IMR-90 (cell line): ENCODE measurements around the gene TENT5C. TPM values are rescaled to one million over a fixed set of nuclear protein-coding genes. Genes with fewer than 3 reads are reported as not detected.

Experiments
- ATAC-seq: fragments of 200-7000 bp; cut with Tn5 transposase; 2 replicates; pipeline ENCODE4 v1.9.1; 2020; ENCODE audit warnings: low read depth, mild to moderate bottlenecking, moderate library complexity
- BruUV-seq: library from RNA; stranded (reverse); fragments of 400-500 nt; replicated peaks from 2 replicates; lab custom pipeline; 2021; lab: Mats Ljungman, UMichigan
- CTCF ChIA-PET: fragments of 300-600 bp; formaldehyde crosslinking; extraction: SDS; loops from one replicate; lab custom pipeline; 2021; ENCODE audit warnings: antibody characterized with exemption; lab: Yijun Ruan, JAX
- POLR2A ChIA-PET: fragments of 300-600 bp; sonication (Branson Sonifier 250); formaldehyde crosslinking; loops from one replicate; lab custom pipeline; 2022; ENCODE audit warnings: antibody characterized with exemption; ENCODE audit not compliant: unreplicated experiment; lab: Charles Lee
- DNase-seq: peaks from one replicate; pipeline ENCODE4 v3.0.0; 2013
- H2AFZ ChIP-seq: replicated peaks from 2 replicates; pipeline ENCODE3; 2013; ENCODE audit warnings: low read length, mild to moderate bottlenecking; ENCODE audit not compliant: poor library complexity
- H2AK5ac ChIP-seq: 2 replicates; pipeline ENCODE4 v1.6.1; 2013; ENCODE audit warnings: low read depth, low read length, inconsistent platforms
- H2AK9ac ChIP-seq: replicated peaks from 2 replicates; pipeline ENCODE3; 2013; ENCODE audit warnings: mild to moderate bottlenecking, low read depth, low read length, moderate library complexity; ENCODE audit not compliant: poor library complexity
- H2BK120ac ChIP-seq: 2 replicates; pipeline ENCODE4 v1.6.1; 2013; ENCODE audit warnings: low read depth, low read length, inconsistent platforms
- H2BK15ac ChIP-seq: 3 replicates; pipeline ENCODE4 v1.6.1; 2013; ENCODE audit warnings: low read depth, low read length, inconsistent platforms
- H2BK20ac ChIP-seq: 2 replicates; pipeline ENCODE4 v1.6.1; 2013; ENCODE audit warnings: low read depth, mild to moderate bottlenecking, inconsistent platforms, low read length, moderate library complexity
- H2BK5ac ChIP-seq: 2 replicates; pipeline ENCODE4 v1.6.1; 2013; ENCODE audit warnings: mild to moderate bottlenecking, low read depth, low read length, inconsistent platforms; ENCODE audit not compliant: poor library complexity, severe bottlenecking
- H3K14ac ChIP-seq: replicated peaks from 2 replicates; pipeline ENCODE4 v1.6.1; 2013; ENCODE audit warnings: low read depth, low read length, inconsistent platforms
- H3K18ac ChIP-seq: 2 replicates; pipeline ENCODE4 v1.6.1; 2013; ENCODE audit warnings: low read depth, low read length, control low read depth
- H3K23ac ChIP-seq: 2 replicates; pipeline ENCODE4 v1.6.1; 2013; ENCODE audit warnings: low read depth, low read length, inconsistent platforms
- H3K27ac ChIP-seq: 2 replicates; pipeline ENCODE4 v1.5.1; 2013; ENCODE audit warnings: mild to moderate bottlenecking, control low read depth, low read length; ENCODE audit not compliant: insufficient read depth
- H3K27me3 ChIP-seq: 2 replicates; pipeline ENCODE4 v1.6.1; 2013; ENCODE audit warnings: low read length; ENCODE audit not compliant: control insufficient read depth, insufficient read depth
- H3K36me3 ChIP-seq: 2 replicates; pipeline ENCODE4 v1.6.1; 2013; ENCODE audit warnings: low read length, mixed read lengths; ENCODE audit not compliant: control insufficient read depth, insufficient read depth
- H3K4ac ChIP-seq: 2 replicates; pipeline ENCODE4 v1.6.1; 2013; ENCODE audit warnings: low read depth, low read length, inconsistent platforms
- H3K4me1 ChIP-seq: 2 replicates; pipeline ENCODE4 v1.6.1; 2013; ENCODE audit warnings: low read length, mixed read lengths; ENCODE audit not compliant: control insufficient read depth, insufficient read depth
- H3K4me2 ChIP-seq: 2 replicates; pipeline ENCODE4 v1.6.1; 2013; ENCODE audit warnings: low read depth, mild to moderate bottlenecking, control low read depth, low read length, moderate library complexity
- H3K4me3 ChIP-seq: 2 replicates; pipeline ENCODE4 v1.5.1; 2013; ENCODE audit warnings: low read depth, mild to moderate bottlenecking, control low read depth, low read length, moderate library complexity; ENCODE audit not compliant: insufficient read depth
- H3K56ac ChIP-seq: 2 replicates; pipeline ENCODE4 v1.6.1; 2013; ENCODE audit warnings: low read length, inconsistent platforms; ENCODE audit not compliant: insufficient read depth; ENCODE audit errors: extremely low read depth
- H3K79me1 ChIP-seq, 2 experiments: 2 replicates each; pipeline ENCODE4 v1.6.1; 2013; ENCODE audit warnings: low read length in 2 of 2, inconsistent platforms in 1 of 2, low read depth in 1 of 2
- H3K9ac ChIP-seq: 2 replicates; pipeline ENCODE4 v1.6.1; 2013; ENCODE audit warnings: low read depth, low read length, control low read depth
- H3K9me1 ChIP-seq: 2 replicates; pipeline ENCODE4 v1.6.1; 2013; ENCODE audit warnings: low read length, inconsistent platforms; ENCODE audit not compliant: insufficient read depth
- H3K9me3 ChIP-seq: 2 replicates; pipeline ENCODE4 v1.6.1; 2013; ENCODE audit warnings: low read length; ENCODE audit not compliant: control insufficient read depth, insufficient read depth
- H4K20me1 ChIP-seq: 2 replicates; pipeline ENCODE4 v1.6.1; 2013; ENCODE audit warnings: low read length, inconsistent platforms; ENCODE audit not compliant: insufficient read depth
- H4K5ac ChIP-seq: 2 replicates; pipeline ENCODE4 v1.6.1; 2013; ENCODE audit warnings: mild to moderate bottlenecking, low read depth, low read length, control low read depth
- H4K8ac ChIP-seq, 2 experiments: 2 replicates each; pipeline ENCODE4 v1.6.1; 2013; ENCODE audit warnings: low read depth in 2 of 2, low read length in 2 of 2, control low read depth in 1 of 2, inconsistent platforms in 1 of 2
- H4K91ac ChIP-seq: 2 replicates; pipeline ENCODE4 v1.6.1; 2013; ENCODE audit warnings: low read depth, low read length, inconsistent platforms; ENCODE audit not compliant: insufficient read depth
- BHLHE40 ChIP-seq: fragments of 150-350 bp; IDR thresholded peaks from 2 replicates; pipeline ENCODE4 v1.6.1; 2016; ENCODE audit warnings: mild to moderate bottlenecking, low read depth, low read length
- CHD1 ChIP-seq: IDR thresholded peaks from 2 replicates; pipeline ENCODE4 v1.6.1; 2012; ENCODE audit warnings: low read depth, low read length, improper control_type of control experiment
- FOS ChIP-seq: fragments of 150-350 bp; IDR thresholded peaks from 2 replicates; pipeline ENCODE4 v1.6.1; 2016; ENCODE audit warnings: low read depth, low read length
- MAFK ChIP-seq: IDR thresholded peaks from 2 replicates; pipeline ENCODE4 v1.6.1; 2012; ENCODE audit warnings: low read depth, low read length, improper control_type of control experiment
- MAZ ChIP-seq: IDR thresholded peaks from 2 replicates; pipeline ENCODE4 v1.6.1; 2012; ENCODE audit warnings: low read depth, mild to moderate bottlenecking, low read length, improper control_type of control experiment, moderate library complexity, borderline replicate concordance
- NFE2L2 ChIP-seq: fragments of 150-350 bp; IDR thresholded peaks from 2 replicates; pipeline ENCODE4 v1.6.1; 2016; ENCODE audit warnings: low read depth, mild to moderate bottlenecking, low read length
- POLR2A ChIP-seq: IDR thresholded peaks from 2 replicates; pipeline ENCODE4 v1.6.1; 2012; ENCODE audit warnings: mild to moderate bottlenecking, low read depth, low read length
- RAD21 ChIP-seq: IDR thresholded peaks from 2 replicates; pipeline ENCODE4 v1.6.1; 2012; ENCODE audit warnings: low read length, improper control_type of control experiment
- RCOR1 ChIP-seq: IDR thresholded peaks from 2 replicates; pipeline ENCODE4 v1.6.1; 2012; ENCODE audit warnings: mild to moderate bottlenecking, low read length, improper control_type of control experiment; ENCODE audit not compliant: insufficient replicate concordance
- RFX5 ChIP-seq: IDR thresholded peaks from 2 replicates; pipeline ENCODE4 v1.8.0; 2012; ENCODE audit warnings: low read depth, mild to moderate bottlenecking, low read length, moderate library complexity
- SMC3 ChIP-seq: fragments of 150-350 bp; IDR thresholded peaks from 2 replicates; pipeline ENCODE4 v1.6.1; 2016; ENCODE audit warnings: low read depth, mild to moderate bottlenecking, antibody characterized with exemption, low read length, moderate library complexity
- WGBS, 2 experiments: methylation state at CpG; one replicate each; pipeline versions ENCODE4 v1.1.5 to v1.1.7; 2013; ENCODE audit warnings: missing lambda C conversion rate in 2 of 2; ENCODE audit not compliant: insufficient read length in 1 of 2; ENCODE audit errors: extremely low coverage in 2 of 2; 5-methylcytosine and 5-hydroxymethylcytosine counted together
- dilution Hi-C: fragments of 300-500 bp; cut with HindIII; formaldehyde crosslinking; loops from one replicate; pipeline ENCODE4 v1.14.3; 2018; ENCODE audit warnings: low sequenced_read_pairs; ENCODE audit not compliant: unreplicated experiment
- in situ Hi-C: fragments of 300-500 bp; cut with MboI; formaldehyde crosslinking; loops from 3 replicates; pipeline ENCODE4 v1.14.3; 2019; ENCODE audit warnings: low sequenced_read_pairs, inconsistent platforms, mixed read lengths
- intact Hi-C: fragments of 100-400 bp; cut with micrococcal nuclease; formaldehyde crosslinking; loops from 2 replicates; pipeline ENCODE4 v1.10.0; 2022
- polyA plus RNA-seq, 3 experiments: library from polyadenylated mRNA; depleted of rRNA; stranded (reverse); fragments of >200 nt; gene quantifications; 2 replicates each; pipeline ENCODE4 v1.2.3, GENCODE V29; 2012; ENCODE audit warnings: low replicate concordance in 1 of 3
- total RNA-seq: library from RNA; depleted of rRNA; stranded (reverse); fragments of >200 nt; gene quantifications from 2 replicates; pipeline ENCODE4 v1.2.3, GENCODE V29; 2012
- TF ChIP-seq, protein P1 (sequence below): fragments of 150-350 bp; IDR thresholded peaks from 2 replicates; pipeline ENCODE4 v1.6.1; 2017; ENCODE audit warnings: mild to moderate bottlenecking, antibody characterized with exemption, low read length, low read depth
- TF ChIP-seq, protein P2 (sequence below): conservative IDR thresholded peaks from 2 replicates; pipeline ENCODE4 v1.5.1; 2012; ENCODE audit warnings: mild to moderate bottlenecking, low read depth, low read length, improper control_type of control experiment
- TF ChIP-seq, protein P3 (sequence below): fragments of 150-350 bp; IDR thresholded peaks from 2 replicates; pipeline ENCODE4 v1.6.1; 2016; ENCODE audit warnings: low read depth, mild to moderate bottlenecking, low read length, moderate library complexity, borderline replicate concordance

The TENT5C gene
- total and polyA plus RNA-seq, 2 of the 4 experiments (the other 2 are of a cell fraction) = 1.5 to 4.1 TPM

DNA sequence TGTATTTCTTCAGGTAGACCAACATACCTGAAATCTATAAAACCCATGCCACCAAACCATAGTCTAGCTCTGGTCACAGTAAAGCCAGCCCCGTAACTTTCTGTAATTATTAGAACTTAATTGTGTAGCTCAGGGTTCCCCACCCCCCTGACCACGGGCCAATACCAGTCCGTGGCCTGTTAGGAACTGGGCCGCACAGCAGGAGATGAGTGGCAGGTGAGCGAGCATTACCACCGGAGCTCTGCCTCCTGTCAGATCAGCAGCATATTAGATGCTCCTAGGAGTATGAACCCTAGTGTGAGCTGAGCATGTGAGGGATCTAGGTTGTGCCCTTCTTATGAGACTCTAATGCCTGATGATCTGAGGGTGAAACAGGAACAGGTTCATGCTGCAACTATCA lies 14.6 kb downstream of the TENT5C start:
- Histone ChIP-seq H4K91ac (no peak overlapping the region), H2BK5ac (no peak overlapping the region), H3K23ac (no peak overlapping the region), H4K20me1 (peaks cover 89% of the 10 kb centered on the region; the same call in 1 of the 2 replicates), H3K9ac (no peak overlapping the region), H3K4me3 (no peak overlapping the region), H2BK120ac (no peak overlapping the region), H2BK20ac (no peak overlapping the region), H3K4me1 (peaks cover 2% of the 10 kb centered on the region; the same call in 1 of the 2 replicates), H4K5ac (no peak overlapping the region), H3K18ac (no peak overlapping the region), H3K56ac (no peak overlapping the region), H3K36me3 (peaks cover 16% of the 10 kb centered on the region), H4K8ac (no peak overlapping the region), H3K27ac (no peak overlapping the region), H2AK5ac (no peak overlapping the region), H3K9me3 (no peaks in the 10 kb centered on the region), H3K4ac (no peak overlapping the region), H3K9me1 (peaks cover 48% of the 10 kb centered on the region), H2AK9ac (no peak overlapping the region), H3K79me1 (peaks cover 4 to 82% of the 10 kb centered on the region in 2 experiments; a peak in 3 of 4 replicates), H3K27me3 (no peaks in the 10 kb centered on the region), H2BK15ac (no peak overlapping the region), H2AFZ (no peak overlapping the region), H3K14ac (no peak overlapping the region), H3K4me2 (no peak overlapping the region)
- dilution Hi-C loops (no loop called here), intact Hi-C loops (no loop called here), in situ Hi-C loops (no loop called here)
- no CpG with 5 or more reads among the region's 6 CpGs for WGBS, 2 experiments
- no peak for DNase-seq
- TF ChIP-seq SMC3 (no peak), MAFK (no peak), CHD1 (no peak), POLR2A (no peak), MAZ (no peak), RAD21 (no peak), BHLHE40 (no peak), NFE2L2 (no peak), RCOR1 (no peak), FOS (no peak), RFX5 (no peak)
- TF ChIP-seq, protein P1, sequence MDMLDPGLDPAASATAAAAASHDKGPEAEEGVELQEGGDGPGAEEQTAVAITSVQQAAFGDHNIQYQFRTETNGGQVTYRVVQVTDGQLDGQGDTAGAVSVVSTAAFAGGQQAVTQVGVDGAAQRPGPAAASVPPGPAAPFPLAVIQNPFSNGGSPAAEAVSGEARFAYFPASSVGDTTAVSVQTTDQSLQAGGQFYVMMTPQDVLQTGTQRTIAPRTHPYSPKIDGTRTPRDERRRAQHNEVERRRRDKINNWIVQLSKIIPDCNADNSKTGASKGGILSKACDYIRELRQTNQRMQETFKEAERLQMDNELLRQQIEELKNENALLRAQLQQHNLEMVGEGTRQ = no peak
- TF ChIP-seq, protein P2, sequence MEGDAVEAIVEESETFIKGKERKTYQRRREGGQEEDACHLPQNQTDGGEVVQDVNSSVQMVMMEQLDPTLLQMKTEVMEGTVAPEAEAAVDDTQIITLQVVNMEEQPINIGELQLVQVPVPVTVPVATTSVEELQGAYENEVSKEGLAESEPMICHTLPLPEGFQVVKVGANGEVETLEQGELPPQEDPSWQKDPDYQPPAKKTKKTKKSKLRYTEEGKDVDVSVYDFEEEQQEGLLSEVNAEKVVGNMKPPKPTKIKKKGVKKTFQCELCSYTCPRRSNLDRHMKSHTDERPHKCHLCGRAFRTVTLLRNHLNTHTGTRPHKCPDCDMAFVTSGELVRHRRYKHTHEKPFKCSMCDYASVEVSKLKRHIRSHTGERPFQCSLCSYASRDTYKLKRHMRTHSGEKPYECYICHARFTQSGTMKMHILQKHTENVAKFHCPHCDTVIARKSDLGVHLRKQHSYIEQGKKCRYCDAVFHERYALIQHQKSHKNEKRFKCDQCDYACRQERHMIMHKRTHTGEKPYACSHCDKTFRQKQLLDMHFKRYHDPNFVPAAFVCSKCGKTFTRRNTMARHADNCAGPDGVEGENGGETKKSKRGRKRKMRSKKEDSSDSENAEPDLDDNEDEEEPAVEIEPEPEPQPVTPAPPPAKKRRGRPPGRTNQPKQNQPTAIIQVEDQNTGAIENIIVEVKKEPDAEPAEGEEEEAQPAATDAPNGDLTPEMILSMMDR = no peak
- TF ChIP-seq, protein P3, sequence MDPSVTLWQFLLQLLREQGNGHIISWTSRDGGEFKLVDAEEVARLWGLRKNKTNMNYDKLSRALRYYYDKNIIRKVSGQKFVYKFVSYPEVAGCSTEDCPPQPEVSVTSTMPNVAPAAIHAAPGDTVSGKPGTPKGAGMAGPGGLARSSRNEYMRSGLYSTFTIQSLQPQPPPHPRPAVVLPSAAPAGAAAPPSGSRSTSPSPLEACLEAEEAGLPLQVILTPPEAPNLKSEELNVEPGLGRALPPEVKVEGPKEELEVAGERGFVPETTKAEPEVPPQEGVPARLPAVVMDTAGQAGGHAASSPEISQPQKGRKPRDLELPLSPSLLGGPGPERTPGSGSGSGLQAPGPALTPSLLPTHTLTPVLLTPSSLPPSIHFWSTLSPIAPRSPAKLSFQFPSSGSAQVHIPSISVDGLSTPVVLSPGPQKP = no peak
- POLR2A ChIA-PET = no interaction called here
- no TSS peak for BruUV-seq
- no peak for ATAC-seq
- CTCF ChIA-PET = interaction anchor here (0.5 kb wide), 1 partner anchor 37 kb away, joined by 3 read pairs; no protein-coding TSS in a partner anchor
